ENCODE data around the gene NT5E. TPM values are rescaled to one million over a fixed set of nuclear protein-coding genes. Genes with fewer than 3 reads are reported as not detected.

The NT5E gene
- total RNA-seq = 10 to 100 TPM; 43.1 to 51.5 TPM
- 10 to 100 TPM; 13.5 to 25.1 TPM for polyA plus RNA-seq

DNA sequence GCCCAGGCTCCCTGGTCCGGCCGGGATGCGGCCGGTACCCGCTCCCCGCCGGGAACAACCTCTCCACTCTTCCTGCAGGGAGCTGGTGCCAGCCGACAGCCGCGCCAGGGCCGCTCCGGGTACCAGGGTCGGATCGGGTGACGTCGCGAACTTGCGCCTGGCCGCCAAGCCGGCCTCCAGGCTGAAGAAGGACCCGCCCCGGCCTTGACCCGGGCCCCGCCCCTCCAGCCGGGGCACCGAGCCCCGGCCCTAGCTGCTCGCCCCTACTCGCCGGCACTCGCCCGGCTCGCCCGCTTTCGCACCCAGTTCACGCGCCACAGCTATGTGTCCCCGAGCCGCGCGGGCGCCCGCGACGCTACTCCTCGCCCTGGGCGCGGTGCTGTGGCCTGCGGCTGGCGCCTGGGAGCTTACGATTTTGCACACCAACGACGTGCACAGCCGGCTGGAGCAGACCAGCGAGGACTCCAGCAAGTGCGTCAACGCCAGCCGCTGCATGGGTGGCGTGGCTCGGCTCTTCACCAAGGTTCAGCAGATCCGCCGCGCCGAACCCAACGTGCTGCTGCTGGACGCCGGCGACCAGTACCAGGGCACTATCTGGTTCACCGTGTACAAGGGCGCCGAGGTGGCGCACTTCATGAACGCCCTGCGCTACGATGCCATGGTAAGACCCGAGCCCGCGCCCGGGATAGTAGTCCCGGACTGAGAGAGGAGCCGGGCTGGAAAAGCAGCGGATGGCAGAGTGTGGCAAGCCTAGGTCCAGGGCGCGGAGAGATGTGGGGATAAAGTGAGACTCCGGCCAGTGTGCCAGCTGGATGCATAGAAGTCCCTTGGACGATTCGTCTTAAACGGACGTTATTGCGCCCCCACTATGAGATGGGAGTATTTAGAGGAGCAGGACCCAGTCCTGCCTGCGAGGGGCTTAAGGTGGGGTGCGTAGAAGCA, at the start of gene NT5E:
Gene NT5E (plus strand): TSS at position 266 of the 942 bp plus-strand sequence. CDS start 57 bp downstream, at position 323.
- peak in 1 of 2 donors; percentile 20 for TF ChIP-seq RAD21 (IDR thresholded peaks at IDR 0.05)
- TF ChIP-seq, protein P1, sequence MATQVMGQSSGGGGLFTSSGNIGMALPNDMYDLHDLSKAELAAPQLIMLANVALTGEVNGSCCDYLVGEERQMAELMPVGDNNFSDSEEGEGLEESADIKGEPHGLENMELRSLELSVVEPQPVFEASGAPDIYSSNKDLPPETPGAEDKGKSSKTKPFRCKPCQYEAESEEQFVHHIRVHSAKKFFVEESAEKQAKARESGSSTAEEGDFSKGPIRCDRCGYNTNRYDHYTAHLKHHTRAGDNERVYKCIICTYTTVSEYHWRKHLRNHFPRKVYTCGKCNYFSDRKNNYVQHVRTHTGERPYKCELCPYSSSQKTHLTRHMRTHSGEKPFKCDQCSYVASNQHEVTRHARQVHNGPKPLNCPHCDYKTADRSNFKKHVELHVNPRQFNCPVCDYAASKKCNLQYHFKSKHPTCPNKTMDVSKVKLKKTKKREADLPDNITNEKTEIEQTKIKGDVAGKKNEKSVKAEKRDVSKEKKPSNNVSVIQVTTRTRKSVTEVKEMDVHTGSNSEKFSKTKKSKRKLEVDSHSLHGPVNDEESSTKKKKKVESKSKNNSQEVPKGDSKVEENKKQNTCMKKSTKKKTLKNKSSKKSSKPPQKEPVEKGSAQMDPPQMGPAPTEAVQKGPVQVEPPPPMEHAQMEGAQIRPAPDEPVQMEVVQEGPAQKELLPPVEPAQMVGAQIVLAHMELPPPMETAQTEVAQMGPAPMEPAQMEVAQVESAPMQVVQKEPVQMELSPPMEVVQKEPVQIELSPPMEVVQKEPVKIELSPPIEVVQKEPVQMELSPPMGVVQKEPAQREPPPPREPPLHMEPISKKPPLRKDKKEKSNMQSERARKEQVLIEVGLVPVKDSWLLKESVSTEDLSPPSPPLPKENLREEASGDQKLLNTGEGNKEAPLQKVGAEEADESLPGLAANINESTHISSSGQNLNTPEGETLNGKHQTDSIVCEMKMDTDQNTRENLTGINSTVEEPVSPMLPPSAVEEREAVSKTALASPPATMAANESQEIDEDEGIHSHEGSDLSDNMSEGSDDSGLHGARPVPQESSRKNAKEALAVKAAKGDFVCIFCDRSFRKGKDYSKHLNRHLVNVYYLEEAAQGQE (IDR thresholded peaks at IDR 0.05) = peak; percentile 29
- TF ChIP-seq SP1 (IDR thresholded peaks at IDR 0.05) = no peak
- peak; percentile 37 for TF ChIP-seq TAF1 (conservative IDR thresholded peaks at IDR 0.05)
- TF ChIP-seq, protein P2, sequence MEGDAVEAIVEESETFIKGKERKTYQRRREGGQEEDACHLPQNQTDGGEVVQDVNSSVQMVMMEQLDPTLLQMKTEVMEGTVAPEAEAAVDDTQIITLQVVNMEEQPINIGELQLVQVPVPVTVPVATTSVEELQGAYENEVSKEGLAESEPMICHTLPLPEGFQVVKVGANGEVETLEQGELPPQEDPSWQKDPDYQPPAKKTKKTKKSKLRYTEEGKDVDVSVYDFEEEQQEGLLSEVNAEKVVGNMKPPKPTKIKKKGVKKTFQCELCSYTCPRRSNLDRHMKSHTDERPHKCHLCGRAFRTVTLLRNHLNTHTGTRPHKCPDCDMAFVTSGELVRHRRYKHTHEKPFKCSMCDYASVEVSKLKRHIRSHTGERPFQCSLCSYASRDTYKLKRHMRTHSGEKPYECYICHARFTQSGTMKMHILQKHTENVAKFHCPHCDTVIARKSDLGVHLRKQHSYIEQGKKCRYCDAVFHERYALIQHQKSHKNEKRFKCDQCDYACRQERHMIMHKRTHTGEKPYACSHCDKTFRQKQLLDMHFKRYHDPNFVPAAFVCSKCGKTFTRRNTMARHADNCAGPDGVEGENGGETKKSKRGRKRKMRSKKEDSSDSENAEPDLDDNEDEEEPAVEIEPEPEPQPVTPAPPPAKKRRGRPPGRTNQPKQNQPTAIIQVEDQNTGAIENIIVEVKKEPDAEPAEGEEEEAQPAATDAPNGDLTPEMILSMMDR (IDR thresholded peaks at IDR 0.05; ENCODE audit: low read depth, low read length, missing input control) = no peak
- TF ChIP-seq JUND (IDR thresholded peaks at IDR 0.05) = no peak
- no peak for TF ChIP-seq HNF4G (IDR thresholded peaks at IDR 0.05)
- TF ChIP-seq HNF4A (conservative IDR thresholded peaks at IDR 0.05) = peak; percentile 24 to 59
- TF ChIP-seq FOXA2 (IDR thresholded peaks at IDR 0.05) = no peak
- no peak for TF ChIP-seq GABPA (IDR thresholded peaks at IDR 0.05 in 1 of 2, conservative IDR thresholded peaks at IDR 0.05 in 1 of 2)
- TF ChIP-seq NR2F2 (IDR thresholded peaks at IDR 0.05) = no peak
- TF ChIP-seq EGR1 (IDR thresholded peaks at IDR 0.05; ENCODE audit: low read depth in 2 of 2) = no peak
- no peak for TF ChIP-seq FOXA1 (IDR thresholded peaks at IDR 0.05)
- peak; percentile 30 to 47 for TF ChIP-seq RXRA (IDR thresholded peaks at IDR 0.05)
- TF ChIP-seq, protein P3, sequence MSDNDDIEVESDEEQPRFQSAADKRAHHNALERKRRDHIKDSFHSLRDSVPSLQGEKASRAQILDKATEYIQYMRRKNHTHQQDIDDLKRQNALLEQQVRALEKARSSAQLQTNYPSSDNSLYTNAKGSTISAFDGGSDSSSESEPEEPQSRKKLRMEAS (IDR thresholded peaks at IDR 0.05) = no peak
- TF ChIP-seq, protein P4, sequence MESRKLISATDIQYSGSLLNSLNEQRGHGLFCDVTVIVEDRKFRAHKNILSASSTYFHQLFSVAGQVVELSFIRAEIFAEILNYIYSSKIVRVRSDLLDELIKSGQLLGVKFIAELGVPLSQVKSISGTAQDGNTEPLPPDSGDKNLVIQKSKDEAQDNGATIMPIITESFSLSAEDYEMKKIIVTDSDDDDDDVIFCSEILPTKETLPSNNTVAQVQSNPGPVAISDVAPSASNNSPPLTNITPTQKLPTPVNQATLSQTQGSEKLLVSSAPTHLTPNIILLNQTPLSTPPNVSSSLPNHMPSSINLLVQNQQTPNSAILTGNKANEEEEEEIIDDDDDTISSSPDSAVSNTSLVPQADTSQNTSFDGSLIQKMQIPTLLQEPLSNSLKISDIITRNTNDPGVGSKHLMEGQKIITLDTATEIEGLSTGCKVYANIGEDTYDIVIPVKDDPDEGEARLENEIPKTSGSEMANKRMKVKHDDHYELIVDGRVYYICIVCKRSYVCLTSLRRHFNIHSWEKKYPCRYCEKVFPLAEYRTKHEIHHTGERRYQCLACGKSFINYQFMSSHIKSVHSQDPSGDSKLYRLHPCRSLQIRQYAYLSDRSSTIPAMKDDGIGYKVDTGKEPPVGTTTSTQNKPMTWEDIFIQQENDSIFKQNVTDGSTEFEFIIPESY (IDR thresholded peaks at IDR 0.05) = no peak
- TF ChIP-seq, protein P5, sequence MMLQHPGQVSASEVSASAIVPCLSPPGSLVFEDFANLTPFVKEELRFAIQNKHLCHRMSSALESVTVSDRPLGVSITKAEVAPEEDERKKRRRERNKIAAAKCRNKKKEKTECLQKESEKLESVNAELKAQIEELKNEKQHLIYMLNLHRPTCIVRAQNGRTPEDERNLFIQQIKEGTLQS (IDR thresholded peaks at IDR 0.05) = no peak
- peak; percentile 58 for TF ChIP-seq YY1 (IDR thresholded peaks at IDR 0.05)
- Histone ChIP-seq H3K4me3 (ENCODE audit: low read depth in 1 of 3, low read length in 3 of 3) (peak within 1 kb of the TSS; percentile 79 to 97 (median 79)), H3K9ac (ENCODE audit: low read depth in 1 of 2, low read length in 2 of 2) (peak within 1 kb of the TSS; percentile 68 to 92), H3K9me3 (ENCODE audit: control insufficient read depth in 4 of 4, low read length in 3 of 4) (no peaks in the 10 kb centered on the region), H3K27ac (ENCODE audit: low read depth in 1 of 2, low read length in 2 of 2) (peak within 1 kb of the TSS; percentile 77 to 86), H3K27me3 (ENCODE audit: control insufficient read depth in 4 of 4, insufficient read depth in 4 of 4, low read length in 3 of 4) (no peaks in the 10 kb centered on the region), H3K4me1 (ENCODE audit: control insufficient read depth in 4 of 4, insufficient read depth in 4 of 4, low read length in 3 of 4) (peaks cover 6 to 34% (median 24%) of the 10 kb centered on the region in 4 donors), H3K36me3 (ENCODE audit: control insufficient read depth in 4 of 4, insufficient read depth in 3 of 4, low read depth in 1 of 4, low read length in 3 of 4) (peaks cover 0 to 3% (median 0%) of the 10 kb centered on the region in 4 donors)
- DNase-seq (ENCODE audit: low spot score) = peak; percentile 45
- WGBS = under 1% methylated on average over 92 of the region's 92 CpGs
